Endothelial cell of umbilical vein (primary cell): ENCODE data around the gene PNKD. TPM values are rescaled to one million over a fixed set of nuclear protein-coding genes. Genes with fewer than 3 reads are reported as not detected.

ENCODE experiments used
- Bru-seq: library from RNA; stranded (reverse); fragments of 400-500 nt; gene quantifications from one replicate; lab custom pipeline; 2021; lab: Mats Ljungman, UMichigan
- BruChase-seq, 2 experiments: library from RNA; stranded (reverse); fragments of 400-500 nt; gene quantifications; one replicate each; lab custom pipeline; 2021; lab: Mats Ljungman, UMichigan
- BruUV-seq: library from RNA; stranded (reverse); fragments of 400-500 nt; replicated peaks from 2 replicates; lab custom pipeline; 2021; lab: Mats Ljungman, UMichigan
- CTCF ChIA-PET: fragments of 300-600, 350-600 bp; sonication (Branson Sonifier 250); formaldehyde crosslinking; loops from one replicate; lab custom pipeline; 2021; ENCODE audit warnings: antibody characterized with exemption, inconsistent platforms; lab: Charles Lee
- POLR2A ChIA-PET: fragments of 300-600, 350-600 bp; sonication (Branson Sonifier 250); formaldehyde crosslinking; loops from one replicate; lab custom pipeline; 2021; ENCODE audit warnings: antibody characterized with exemption, inconsistent platforms; lab: Charles Lee
- DNase-seq: peaks from one replicate; pipeline ENCODE4 v3.0.0-alpha.2; 2011; ENCODE audit warnings: low read depth, low spot score
- FAIRE-seq: peaks from 2 replicates; lab custom pipeline; 2011; peaks lifted over from hg19 to GRCh38; lab: Jason Lieb, UNC
- H2AFZ ChIP-seq: 2 replicates; pipeline ENCODE4 v1.6.0; 2012; ENCODE audit warnings: low read depth, low read length, control low read depth, inconsistent platforms
- H3K27ac ChIP-seq: 2 replicates; pipeline ENCODE4 v1.5.1; 2011; ENCODE audit warnings: low read depth, mild to moderate bottlenecking, control low read depth, low read length, moderate library complexity; ENCODE audit not compliant: insufficient read depth
- H3K27me3 ChIP-seq, 2 experiments: 2 replicates each; pipeline versions ENCODE4 v1.6.0 to v1.6.1; 2011; ENCODE audit warnings: low read length in 2 of 2, mixed read lengths in 1 of 2; ENCODE audit not compliant: control insufficient read depth in 2 of 2, insufficient read depth in 2 of 2
- H3K36me3 ChIP-seq, 2 experiments: 2 replicates in 1 of 2; 3 replicates in 1 of 2; pipeline ENCODE4 v1.5.1; 2011; ENCODE audit warnings: low read length in 2 of 2, mild to moderate bottlenecking in 1 of 2, moderate library complexity in 1 of 2; ENCODE audit not compliant: control insufficient read depth in 2 of 2, insufficient read depth in 2 of 2; ENCODE audit errors: extremely low read depth in 1 of 2
- H3K4me1 ChIP-seq: 3 replicates; pipeline ENCODE4 v1.5.1; 2011; ENCODE audit warnings: mild to moderate bottlenecking, low read length; ENCODE audit not compliant: control insufficient read depth, insufficient read depth; ENCODE audit errors: extremely low read depth
- H3K4me2 ChIP-seq: 2 replicates; pipeline ENCODE4 v1.6.1; 2011; ENCODE audit warnings: low read length, control low read depth, mixed read lengths; ENCODE audit not compliant: insufficient read depth
- H3K4me3 ChIP-seq, 3 experiments: fragments of 200-600 bp in 1 of 3; sonication (generic), shearing (Covaris generic) in 1 of 3; replicated peaks in 1 of 3; 2 replicates each; pipeline ENCODE4 v1.5.1; 2011 to 2016; ENCODE audit warnings: control low read depth in 3 of 3, low read length in 3 of 3, mild to moderate bottlenecking in 2 of 3, inconsistent platforms in 1 of 3, low read depth in 1 of 3, moderate library complexity in 1 of 3; ENCODE audit not compliant: insufficient read depth in 1 of 3
- H3K79me2 ChIP-seq: 2 replicates; pipeline ENCODE4 v1.6.0; 2012; ENCODE audit warnings: low read length, inconsistent platforms; ENCODE audit not compliant: control insufficient read depth, insufficient read depth
- H3K9ac ChIP-seq: replicated peaks from 2 replicates; pipeline ENCODE3; 2011; ENCODE audit warnings: low read length, control low read depth; ENCODE audit not compliant: insufficient read depth; ENCODE audit errors: extremely low read depth
- H3K9me1 ChIP-seq: replicated peaks from 3 replicates; pipeline ENCODE4 v1.6.0; 2011; ENCODE audit warnings: mild to moderate bottlenecking, low read length; ENCODE audit not compliant: control insufficient read depth, insufficient read depth; ENCODE audit errors: extremely low read depth
- H3K9me3 ChIP-seq: replicated peaks from 2 replicates; pipeline ENCODE4 v1.5.1; 2012; ENCODE audit warnings: low read length, inconsistent platforms; ENCODE audit not compliant: control insufficient read depth, insufficient read depth
- H4K20me1 ChIP-seq: replicated peaks from 2 replicates; pipeline ENCODE3; 2011; ENCODE audit warnings: mild to moderate bottlenecking, low read length; ENCODE audit not compliant: control insufficient read depth, insufficient read depth; ENCODE audit errors: extremely low read depth
- CTCF ChIP-seq, 2 donors: IDR thresholded peaks; 1 replicate in 1 of 2; 2 replicates in 1 of 2; pipeline ENCODE4 v1.5.1; 2011; ENCODE audit warnings: low read length in 2 of 2, mild to moderate bottlenecking in 2 of 2, moderate library complexity in 2 of 2, control low read depth in 1 of 2, inconsistent platforms in 1 of 2, low read depth in 1 of 2; ENCODE audit not compliant: insufficient read depth in 1 of 2; ENCODE audit errors: extremely low read depth in 1 of 2
- EZH2 ChIP-seq: IDR thresholded peaks from 2 replicates; pipeline ENCODE4 v1.6.1; 2012; ENCODE audit warnings: borderline replicate concordance, low read depth, mild to moderate bottlenecking, moderate library complexity, low read length, inconsistent platforms; ENCODE audit not compliant: severe bottlenecking
- FOS ChIP-seq: IDR thresholded peaks from 2 replicates; pipeline ENCODE4 v1.6.1; 2011; ENCODE audit warnings: mild to moderate bottlenecking, low read length, moderate library complexity, borderline replicate concordance; ENCODE audit not compliant: insufficient read depth
- GATA2 ChIP-seq: IDR thresholded peaks from 2 replicates; pipeline ENCODE4 v1.7.0; 2011; ENCODE audit warnings: low read depth, mild to moderate bottlenecking, moderate library complexity, mixed read lengths, low read length; ENCODE audit not compliant: insufficient read length, insufficient read depth
- JUN ChIP-seq: IDR thresholded peaks from 2 replicates; pipeline ENCODE4 v1.6.1; 2011; ENCODE audit warnings: borderline replicate concordance, low read depth; ENCODE audit not compliant: insufficient read length, insufficient read depth
- MAX ChIP-seq: IDR thresholded peaks from 2 replicates; pipeline ENCODE4 v1.6.1; 2011; ENCODE audit not compliant: insufficient read depth, insufficient read length
- MYC ChIP-seq: IDR thresholded peaks from one replicate; pipeline ENCODE4 v1.6.1; 2011; ENCODE audit warnings: mild to moderate bottlenecking, low read depth, low read length
- POLR2A ChIP-seq: IDR thresholded peaks from 2 replicates; pipeline ENCODE4 v1.6.1; 2012; ENCODE audit warnings: low read depth, mild to moderate bottlenecking, control low read depth, low read length
- POLR2AphosphoS5 ChIP-seq: IDR thresholded peaks from 2 replicates; pipeline ENCODE4 v1.6.1; 2012; ENCODE audit warnings: low read depth, mild to moderate bottlenecking, control low read depth, low read length, moderate library complexity; ENCODE audit not compliant: insufficient read depth
- dilution Hi-C: fragments of 300-500 bp; cut with MboI; formaldehyde crosslinking; loops from one replicate; pipeline ENCODE4 v1.15.0; 2019; ENCODE audit warnings: low sequenced_read_pairs; ENCODE audit not compliant: extremely low pct_ligation_motif_present
- intact Hi-C: fragments of 100-400 bp; cut with micrococcal nuclease; formaldehyde crosslinking; loops from one replicate; pipeline ENCODE4 v1.10.0; 2022
- long read RNA-seq: library from polyadenylated mRNA; stranded (forward); transcript quantifications from one replicate; pipeline ENCODE4 v2.0.0, GENCODE V29; 2021
- polyA minus RNA-seq, 3 experiments: library from RNA; depleted of rRNA, polyadenylated mRNA; stranded (reverse); fragments of >200 nt; gene quantifications; 1 replicate in 1 of 3; 2 replicates in 2 of 3; pipeline ENCODE4 v1.2.3, GENCODE V29; 2011
- polyA plus RNA-seq, 4 experiments: library from polyadenylated mRNA; depleted of rRNA in 3 of 4; stranded (reverse) in 3 of 4; unstranded in 1 of 4; fragments of >200 nt; gene quantifications; 2 replicates each; pipeline versions ENCODE4 v1.2.1 to v1.2.3, GENCODE V29; 2011 to 2012; ENCODE audit warnings: missing spikeins in 1 of 4
- total RNA-seq: library from RNA; stranded (reverse); gene quantifications from 2 replicates; pipeline ENCODE4 v1.2.3, GENCODE V29; 2021

The PNKD gene
- total RNA-seq (56.1 and 56.6 TPM in 2 replicates), polyA plus RNA-seq (88.3 and 98.9 TPM in 2 replicates), polyA minus RNA-seq (27.1 and 28.2 TPM in 2 replicates), Bru-seq, nascent RNA (percentile 40 among the genes with signal in this experiment), BruChase-seq, experiment 1, labeled RNA remaining after a 6-hour chase (percentile 48 among the genes with signal in this experiment), BruChase-seq, experiment 2, labeled RNA remaining after a 2-hour chase (percentile 42 among the genes with signal in this experiment)
- 81.0 and 85.8 TPM in 2 replicates for polyA plus RNA-seq (2011; cell fraction: cytosol; rRNA removed)
- 38.6 and 41.8 TPM in 2 replicates for polyA plus RNA-seq (2011; cell fraction: nucleus; rRNA removed)
- 67.0 and 68.1 TPM in 2 replicates for polyA plus RNA-seq (2012)
- 10.1 TPM for polyA minus RNA-seq (2011; cell fraction: cytosol; rRNA and poly(A)+ RNA removed)
- polyA minus RNA-seq (2011; cell fraction: nucleus; rRNA and poly(A)+ RNA removed) = 7.1 and 10.4 TPM in 2 replicates
- long read RNA-seq, transcript PNKD-202 (9 exons, 2,991 nt) = minor isoform, 20 of 230 reads
- long read RNA-seq, transcript PNKD-201 (3 exons, 758 nt) = major isoform, 174 of 230 reads
- long read RNA-seq, partial matches to known transcripts = 2 of 230 reads
- long read RNA-seq, other reads (novel, unspliced or antisense) = 32 of 230 reads

- Histone ChIP-seq H3K9ac (peak within 1 kb of the TSS; percentile 85), H3K79me2 (peaks cover 7% of the 10 kb centered on the region), H3K27ac (peak within 1 kb of the TSS; percentile 65), H3K4me3 (peak within 1 kb of the TSS; percentile 87 to 92 (median 88)), H2AFZ (peak within 1 kb of the TSS; percentile 79), H4K20me1 (no peaks in the 10 kb centered on the region), H3K9me1 (no peaks in the 10 kb centered on the region), H3K36me3 (peaks cover 10 to 38% of the 10 kb centered on the region in 2 experiments), H3K4me2 (peak within 1 kb of the TSS; percentile 93), H3K9me3 (no peaks in the 10 kb centered on the region), H3K27me3 (no peaks in the 10 kb centered on the region), H3K4me1 (peaks cover 19% of the 10 kb centered on the region)
- CTCF ChIA-PET = interaction anchor here (1.2 to 7.0 kb wide), 9 partner anchors 9 to 124 kb away, joined by 5 to 99 read pairs (median 10); partner anchors contain the start of genes CATIP, GPBAR1 and TMBIM1
- DNase-seq = peak; percentile 100
- BruUV-seq = no TSS peak
- no peak for TF ChIP-seq JUN
- TF ChIP-seq MYC = no peak
- peak; percentile 83 for TF ChIP-seq POLR2A
- no peak for TF ChIP-seq GATA2
- no peak for TF ChIP-seq FOS
- TF ChIP-seq CTCF (IDR thresholded peaks at IDR 0.05; ENCODE audit: extremely low read depth in 1 of 2, insufficient read depth in 1 of 2, low read depth in 1 of 2, low read length in 2 of 2) = no peak
- TF ChIP-seq MAX = peak; percentile 32
- TF ChIP-seq EZH2 = no peak
- TF ChIP-seq POLR2AphosphoS5 = peak; percentile 18
- FAIRE-seq = peak; percentile 99
- POLR2A ChIA-PET = interaction anchor here (0.7 to 1.4 kb wide), 6 partner anchors 8 to 54 kb away, joined by 3 to 6 read pairs (median 4); no protein-coding TSS in a partner anchor
- intact Hi-C loops (loop anchor here (1.0 to 5.0 kb wide), 5 partner anchors 53 to 377 kb away; partner anchors contain the start of genes ARPC2, CNOT9 and USP37), dilution Hi-C loops (no loop called here)
Observed at GRCh38 chr2:218269900-218270720, at the start of gene PNKD, which contains the start of gene AAMP. PNKD (plus strand) TSS chr2:218270519; CDS start chr2:218270536, 17 bp downstream. AAMP (minus strand) TSS chr2:218270137; CDS start chr2:218270086, 51 bp downstream.
